HG02870 (cell line): Measurements from ENCODE around the gene GRK7.
"Not testable (repeated sequence)": the region's sequence is repeated elsewhere in the genome, so short reads cannot be mapped to it uniquely, and the experiment has no call there.

Experiments used
- ATAC-seq: cut with Tn5 transposase; IDR thresholded peaks from one replicate; pipeline ENCODE4 v1.9.1; 2021; ENCODE audit warnings: mild to moderate bottlenecking, moderate library complexity; ENCODE audit not compliant: unreplicated experiment

The GRK7 gene

GRCh38 chr3:141754032-141754431, 9.2 kb upstream of the GRK7 start:
- no peak for ATAC-seq

- not testable (repeated sequence) for ATAC-seq
These were observed 656 bp upstream of the GRK7 start for GRCh38 chr3:141762552-141762951.

- ATAC-seq: no peak
These were observed 837 bp downstream of the GRK7 start for GRCh38 chr3:141764045-141764444.

- no peak for ATAC-seq
These were observed 1.3 kb downstream of the GRK7 start for GRCh38 chr3:141764465-141764864.

GRCh38 chr3:141764986-141765385, 1.8 kb downstream of the GRK7 start:
- ATAC-seq: no peak

- ATAC-seq: no peak
These were observed 3.9 kb downstream of the GRK7 start for GRCh38 chr3:141767066-141767465.

GRCh38 chr3:141769221-141769894, 6.2 kb downstream of the GRK7 start:
- ATAC-seq: no peak

GRCh38 chr3:141773676-141774075, 10.5 kb downstream of the GRK7 start:
- no peak for ATAC-seq

- no peak for ATAC-seq
These were observed 13.2 kb downstream of the GRK7 start for GRCh38 chr3:141776376-141776775.

- no peak for ATAC-seq
These were observed 13.7 kb downstream of the GRK7 start for GRCh38 chr3:141776885-141777284.

- ATAC-seq: no peak
These were observed 15.0 kb downstream of the GRK7 start for GRCh38 chr3:141777957-141778813.

GRCh38 chr3:141779667-141780066, 16.5 kb downstream of the GRK7 start:
- ATAC-seq: no peak

GRCh38 chr3:141782386-141782932, 19.3 kb downstream of the GRK7 start:
- no peak for ATAC-seq

GRCh38 chr3:141783632-141784031, 20.4 kb downstream of the GRK7 start:
- ATAC-seq: no peak

GRCh38 chr3:141784096-141784495, 20.9 kb downstream of the GRK7 start:
- ATAC-seq: no peak

GRCh38 chr3:141784531-141784930, 21.3 kb downstream of the GRK7 start:
- no peak for ATAC-seq

- ATAC-seq: no peak
These were observed 24.9 kb downstream of the GRK7 start for GRCh38 chr3:141788149-141788548.

GRCh38 chr3:141788750-141789149, 25.5 kb downstream of the GRK7 start:
- not testable (repeated sequence) for ATAC-seq

GRCh38 chr3:141789281-141789680, 26.1 kb downstream of the GRK7 start:
- ATAC-seq: no peak

- ATAC-seq: no peak
These were observed 27.0 kb downstream of the GRK7 start for GRCh38 chr3:141790171-141790570.

GRCh38 chr3:141792495-141792894, 29.3 kb downstream of the GRK7 start:
- ATAC-seq: no peak
